SU-DHL-6 (cell line): Measurements from ENCODE around the gene SYTL5.

Experiments used
- EZH2phosphoT487 ChIP-seq: fragments of 200-600 bp; sonication (generic), shearing (Covaris generic); conservative IDR thresholded peaks from 2 replicates; pipeline ENCODE4 v1.6.1; 2018; ENCODE audit warnings: mild to moderate bottlenecking, antibody characterized with exemption, low read length, moderate library complexity, mixed read lengths
- TF ChIP-seq, protein P1 (sequence below): fragments of 200-600 bp; sonication (generic); IDR thresholded peaks from one replicate; pipeline ENCODE4 v1.5.1; 2017; ENCODE audit warnings: antibody characterized with exemption, mild to moderate bottlenecking, low read length, moderate library complexity; ENCODE audit not compliant: insufficient read depth, poor library complexity, severe bottlenecking

DNA sequence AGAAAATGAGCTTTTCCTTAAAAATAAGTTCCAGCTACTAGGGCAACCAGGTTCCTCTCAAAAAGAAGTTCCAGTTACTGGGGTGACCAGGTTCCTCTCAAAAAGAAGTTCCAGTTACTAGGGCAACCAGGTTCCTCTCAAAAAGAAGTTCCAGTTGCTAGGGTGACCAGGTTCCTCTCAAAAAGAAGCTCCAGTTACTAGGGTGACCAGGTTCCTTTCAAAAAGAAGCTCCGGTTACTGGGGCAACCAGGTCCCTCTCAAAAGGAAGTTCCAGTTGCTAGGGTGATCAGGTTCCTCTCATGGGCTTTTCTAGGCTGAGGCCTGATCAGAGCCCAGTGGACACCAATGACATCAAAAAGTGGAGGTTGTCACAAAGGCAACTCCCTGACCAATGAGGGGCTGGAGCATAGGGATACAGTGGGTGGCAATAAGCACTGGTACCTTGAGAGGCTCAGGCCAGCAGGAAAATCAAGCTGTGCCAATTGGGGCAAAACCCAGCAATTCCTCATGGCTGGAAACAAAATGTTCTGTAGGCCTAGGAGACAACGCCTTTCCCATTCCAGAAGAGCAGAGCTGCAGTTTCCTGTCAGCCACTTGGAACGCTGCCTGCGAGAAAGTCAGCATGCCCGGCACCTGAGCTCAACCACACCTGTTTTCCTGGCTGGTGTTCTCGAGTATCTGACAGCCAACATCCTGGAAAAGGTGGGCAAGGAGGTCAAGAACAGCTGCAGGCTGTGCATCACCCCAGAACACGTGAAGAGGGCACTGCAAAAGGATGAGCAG, 12.3 kb upstream of the SYTL5 start:
- TF ChIP-seq, protein P1, sequence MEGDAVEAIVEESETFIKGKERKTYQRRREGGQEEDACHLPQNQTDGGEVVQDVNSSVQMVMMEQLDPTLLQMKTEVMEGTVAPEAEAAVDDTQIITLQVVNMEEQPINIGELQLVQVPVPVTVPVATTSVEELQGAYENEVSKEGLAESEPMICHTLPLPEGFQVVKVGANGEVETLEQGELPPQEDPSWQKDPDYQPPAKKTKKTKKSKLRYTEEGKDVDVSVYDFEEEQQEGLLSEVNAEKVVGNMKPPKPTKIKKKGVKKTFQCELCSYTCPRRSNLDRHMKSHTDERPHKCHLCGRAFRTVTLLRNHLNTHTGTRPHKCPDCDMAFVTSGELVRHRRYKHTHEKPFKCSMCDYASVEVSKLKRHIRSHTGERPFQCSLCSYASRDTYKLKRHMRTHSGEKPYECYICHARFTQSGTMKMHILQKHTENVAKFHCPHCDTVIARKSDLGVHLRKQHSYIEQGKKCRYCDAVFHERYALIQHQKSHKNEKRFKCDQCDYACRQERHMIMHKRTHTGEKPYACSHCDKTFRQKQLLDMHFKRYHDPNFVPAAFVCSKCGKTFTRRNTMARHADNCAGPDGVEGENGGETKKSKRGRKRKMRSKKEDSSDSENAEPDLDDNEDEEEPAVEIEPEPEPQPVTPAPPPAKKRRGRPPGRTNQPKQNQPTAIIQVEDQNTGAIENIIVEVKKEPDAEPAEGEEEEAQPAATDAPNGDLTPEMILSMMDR: no peak
- TF ChIP-seq EZH2phosphoT487: no peak
